GM23338 (cell line): Measurements from ENCODE around the gene CCDC138.

Experiments
- CREB1 ChIP-seq: fragments of 250-450 bp; sonication (Bioruptor Pico); IDR thresholded peaks from 2 replicates; pipeline ENCODE4 v1.5.0; 2020; ENCODE audit warnings: low read depth, mild to moderate bottlenecking, moderate library complexity
- CTCF ChIP-seq, 2 experiments: fragments of 200-600 bp in 1 of 2; sonication (generic) in 1 of 2; conservative IDR thresholded peaks; 2 replicates each; pipeline versions ENCODE4 v1.5.1 to v1.6.1; 2016 to 2017; ENCODE audit warnings: antibody characterized with exemption in 2 of 2, low read depth in 2 of 2, mild to moderate bottlenecking in 2 of 2, moderate library complexity in 1 of 2
- ETS1 ChIP-seq: IDR thresholded peaks from 2 replicates; pipeline ENCODE4 v1.6.1; 2016; ENCODE audit warnings: antibody characterized with exemption
- EZH2 ChIP-seq: fragments of 200-600 bp; sonication (generic); IDR thresholded peaks from one replicate; pipeline ENCODE4 v1.8.0; 2017; ENCODE audit warnings: antibody characterized with exemption, mild to moderate bottlenecking, low read depth; ENCODE audit not compliant: unreplicated experiment
- EZH2phosphoT487 ChIP-seq: fragments of 200-600 bp; sonication (generic); IDR thresholded peaks from one replicate; pipeline ENCODE4 v1.8.1; 2018; ENCODE audit warnings: antibody characterized with exemption; ENCODE audit not compliant: unreplicated experiment
- JUNB ChIP-seq: IDR thresholded peaks from one replicate; pipeline ENCODE4 v1.6.1; 2016; ENCODE audit warnings: antibody characterized with exemption; ENCODE audit not compliant: unreplicated experiment
- NANOG ChIP-seq: IDR thresholded peaks from 2 replicates; pipeline ENCODE4 v1.6.1; 2016; ENCODE audit warnings: antibody characterized with exemption, borderline replicate concordance
- POLR2AphosphoS5 ChIP-seq: IDR thresholded peaks from 2 replicates; pipeline ENCODE4 v1.6.1; 2016; ENCODE audit warnings: antibody characterized with exemption, low read depth
- REST ChIP-seq: IDR thresholded peaks from one replicate; pipeline ENCODE4 v1.6.1; 2018; ENCODE audit warnings: antibody characterized with exemption; ENCODE audit not compliant: unreplicated experiment
- ZNF114 ChIP-seq: fragments of 250-450 bp; sonication (Bioruptor Pico); IDR thresholded peaks from 2 replicates; pipeline ENCODE4 v1.5.0; 2020; ENCODE audit warnings: mild to moderate bottlenecking, moderate library complexity

- TF ChIP-seq REST (no peak), JUNB (no peak), CTCF (conservative IDR thresholded peaks at IDR 0.05; ENCODE audit: low read depth in 2 of 2) (no peak), CREB1 (CRISPR knock-in tag) (no peak), POLR2AphosphoS5 (no peak), ZNF114 (CRISPR knock-in tag) (no peak), NANOG (no peak), EZH2phosphoT487 (no peak), EZH2 (no peak), ETS1 (no peak)
Observed at GRCh38 chr2:108896741-108897140, 110.2 kb downstream of the CCDC138 start.
